GM19043 (cell line): Measurements from ENCODE around the gene MRPL45.

Experiments used
- ATAC-seq: cut with Tn5 transposase; IDR thresholded peaks from one replicate; pipeline ENCODE4 v1.9.1; 2021; ENCODE audit warnings: low read depth; ENCODE audit not compliant: unreplicated experiment

Gene MRPL45

GRCh38 chr17:38324772-38325171 lies 27.8 kb downstream of the MRPL45 start:
- no peak for ATAC-seq

- no peak for ATAC-seq
Observed at GRCh38 chr17:38325221-38325851, 28.4 kb downstream of the MRPL45 start.

DNA sequence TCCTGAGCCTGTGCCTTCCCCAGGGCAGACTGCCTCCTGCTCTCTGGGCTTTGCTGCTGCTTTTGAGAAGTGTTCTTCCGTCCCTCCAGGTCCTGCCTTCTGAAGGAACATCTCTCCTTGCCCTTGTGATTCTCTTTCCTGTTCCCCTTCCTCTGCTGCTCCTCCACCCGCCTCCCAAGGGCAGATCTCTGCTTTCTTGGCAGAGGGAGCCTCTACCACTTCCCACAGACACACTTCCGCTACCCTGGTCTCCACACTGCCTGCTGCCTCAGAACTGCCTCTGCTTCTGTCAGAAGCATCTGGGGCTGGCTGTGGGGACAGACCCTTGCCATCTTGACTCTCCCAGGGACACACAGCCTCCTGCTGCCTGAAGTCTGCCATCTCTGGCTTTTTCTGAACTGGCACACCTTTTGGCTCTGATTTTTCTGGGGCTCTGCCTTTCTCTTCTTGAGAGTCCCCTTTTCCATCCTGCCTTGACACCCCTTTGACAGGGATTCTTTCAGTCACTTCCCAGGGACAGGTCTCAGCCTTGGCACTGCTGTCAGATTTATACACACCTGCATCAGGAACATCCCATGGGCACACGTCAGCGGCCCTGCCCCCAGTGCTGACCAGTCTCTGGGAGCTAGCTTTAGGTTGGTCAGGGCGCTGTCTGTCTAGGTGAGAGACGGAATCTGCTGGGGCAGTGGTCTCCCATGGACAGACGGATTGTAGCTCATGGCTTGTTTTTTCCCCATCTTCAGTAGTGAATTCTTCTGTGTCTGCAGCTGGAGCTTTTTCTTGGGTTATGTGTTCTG lies 30.2 kb downstream of the MRPL45 start:
- ATAC-seq = no peak

- no peak for ATAC-seq
Observed at GRCh38 chr17:38327936-38328335, 31.0 kb downstream of the MRPL45 start.

DNA sequence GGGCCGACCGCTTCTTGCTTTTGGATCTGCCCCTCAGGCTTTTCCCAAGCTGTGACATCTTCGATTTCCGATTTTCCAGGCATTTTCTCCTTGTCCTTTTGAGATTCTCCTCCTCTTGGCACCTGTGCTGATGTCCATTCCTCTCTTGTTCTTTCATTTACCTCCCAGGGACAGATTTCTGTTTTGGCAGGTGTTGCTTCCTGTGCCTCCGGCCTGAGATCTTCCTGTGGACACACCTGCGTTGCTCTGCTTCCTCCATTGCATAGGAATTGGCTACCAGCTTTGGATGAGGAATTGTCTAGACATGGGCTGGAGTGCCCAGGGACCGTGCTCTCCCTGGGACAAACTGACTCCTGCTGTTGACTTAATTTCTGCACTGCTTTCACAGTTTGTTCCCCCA lies 31.7 kb downstream of the MRPL45 start:
- no peak for ATAC-seq

- ATAC-seq = no peak
Observed at GRCh38 chr17:38329284-38329683, 32.3 kb downstream of the MRPL45 start.

DNA sequence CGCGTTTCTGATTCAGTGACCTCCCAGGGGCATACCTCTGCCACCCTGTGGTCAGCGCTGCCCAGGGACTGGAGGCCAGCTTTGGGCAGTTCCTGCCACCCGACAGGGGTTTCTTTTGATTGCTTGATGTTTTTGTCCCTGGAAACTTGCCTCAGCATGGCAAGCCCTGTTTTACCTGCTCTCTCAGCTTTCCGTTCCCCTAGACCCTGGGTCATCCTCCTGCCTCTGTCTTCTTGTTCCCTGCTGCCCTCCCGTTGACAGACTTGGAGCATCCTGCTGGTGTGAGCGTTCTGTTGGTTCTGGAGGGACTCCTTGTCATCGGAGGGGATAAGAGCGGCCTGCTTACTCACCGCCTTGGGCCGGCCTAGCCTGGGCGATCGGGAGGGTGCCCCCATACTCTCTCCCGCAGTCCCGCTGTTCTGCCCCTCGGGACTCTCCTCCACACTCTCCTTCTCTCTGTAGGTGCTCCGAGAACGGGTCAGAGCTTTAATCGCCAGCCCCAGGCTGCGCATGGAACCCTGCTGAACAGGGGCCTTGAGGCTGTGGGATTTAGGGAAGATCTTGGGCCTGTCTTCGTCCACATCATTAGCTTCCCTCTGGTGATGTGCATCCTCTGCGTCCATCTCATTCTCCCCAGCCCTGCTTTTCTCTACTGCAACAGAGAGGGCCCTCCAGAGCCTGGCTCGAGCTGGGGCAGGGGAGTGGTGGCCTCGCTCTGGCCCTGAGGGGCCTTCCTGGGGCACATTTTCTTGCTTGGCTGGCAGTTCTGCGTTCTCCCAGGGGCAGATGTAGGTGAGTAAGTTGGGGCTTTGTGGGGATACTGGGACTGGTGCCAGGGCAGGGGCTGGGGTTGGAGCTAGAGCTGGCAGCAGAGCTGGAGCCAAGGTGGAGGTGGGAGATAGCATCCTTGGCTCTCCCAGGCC lies 33.1 kb downstream of the MRPL45 start:
- ATAC-seq = no peak

- no peak for ATAC-seq
Observed at GRCh38 chr17:38330941-38331411, 34.0 kb downstream of the MRPL45 start.

- no peak for ATAC-seq
Observed at GRCh38 chr17:38332735-38333134, 35.8 kb downstream of the MRPL45 start.

GRCh38 chr17:38333635-38334295 lies 36.8 kb downstream of the MRPL45 start:
- ATAC-seq = no peak

DNA sequence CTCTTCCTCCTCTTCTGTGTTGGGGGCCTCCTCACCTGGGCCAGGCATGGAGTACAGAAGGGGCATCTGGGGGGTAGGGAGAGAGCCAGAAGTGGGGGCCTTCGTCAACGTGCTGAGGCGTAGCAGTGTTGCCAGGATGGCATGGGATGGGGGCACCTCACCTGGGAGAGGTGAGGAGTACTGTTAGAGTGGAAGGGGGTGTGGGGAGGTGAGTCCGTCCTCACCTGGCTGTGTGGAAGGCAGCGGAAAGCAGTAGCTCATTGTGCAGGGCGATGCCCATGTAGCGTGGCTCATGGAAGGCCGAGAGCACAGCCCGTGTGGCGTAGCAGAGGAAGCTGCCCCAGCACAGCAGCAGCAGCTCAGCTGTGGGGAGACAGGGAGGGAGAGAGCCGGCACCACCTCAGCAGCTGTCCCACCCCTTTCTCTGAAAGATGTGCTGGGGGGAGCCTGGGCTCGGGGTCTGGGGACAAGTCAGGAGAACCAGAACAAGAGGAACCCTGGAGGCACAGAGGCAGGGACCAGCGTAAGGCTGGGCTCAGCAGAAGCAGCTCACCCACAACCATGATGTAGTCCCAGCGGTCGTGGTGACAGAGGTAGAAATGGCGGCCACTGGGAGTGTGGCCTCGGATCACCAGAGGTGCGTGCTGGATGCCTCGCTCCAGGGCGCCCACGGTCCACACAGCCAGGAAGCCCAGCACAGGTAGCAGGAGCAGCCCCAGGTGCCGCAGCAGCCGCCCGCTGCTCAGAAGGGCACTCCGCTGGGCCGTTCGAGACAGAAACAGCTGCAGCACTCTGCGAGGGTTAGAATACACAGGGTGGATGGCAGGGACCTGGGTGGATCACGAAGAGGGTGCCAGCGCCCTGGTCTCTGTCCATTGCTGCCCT lies 37.8 kb downstream of the MRPL45 start:
- no peak for ATAC-seq

DNA sequence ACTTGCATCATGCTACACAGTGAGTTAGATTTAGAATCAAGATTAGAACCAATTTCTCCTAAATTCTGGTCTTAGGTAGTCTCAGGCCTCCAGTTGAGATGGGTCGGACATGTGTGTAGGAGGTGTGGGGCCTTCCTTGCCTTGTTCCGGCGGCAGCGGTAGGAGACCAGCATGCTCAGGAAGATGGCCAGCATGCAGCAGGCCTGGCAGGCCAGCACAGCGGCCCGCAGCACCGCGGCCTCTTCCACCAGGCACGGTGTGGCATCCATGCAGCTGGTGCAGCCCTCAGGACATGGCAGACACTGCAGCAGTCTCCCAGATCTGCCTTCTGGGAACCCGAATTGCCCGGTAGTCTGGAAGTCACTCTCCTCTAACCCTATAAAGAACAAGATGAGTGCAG lies 39.9 kb downstream of the MRPL45 start:
- ATAC-seq = no peak

DNA sequence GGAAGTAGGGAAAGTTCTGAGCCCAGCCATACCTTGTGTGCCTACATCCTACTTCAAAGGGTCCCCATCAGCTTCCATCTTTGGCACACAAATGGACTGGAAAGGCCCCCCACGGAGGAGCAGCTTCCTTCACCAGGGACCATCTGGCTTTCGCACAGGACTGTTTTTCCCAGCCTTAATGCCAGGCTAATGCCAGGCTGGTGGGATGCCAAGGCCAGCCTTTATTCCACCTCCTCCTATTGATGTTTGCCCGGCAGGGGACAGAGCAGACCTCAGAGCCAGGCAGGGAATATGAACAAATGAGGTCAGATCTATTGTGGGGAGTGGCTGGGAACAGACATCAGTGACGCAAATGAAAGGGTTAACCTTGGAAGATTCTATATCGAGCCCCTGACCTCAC lies 41.1 kb downstream of the MRPL45 start:
- ATAC-seq = no peak

DNA sequence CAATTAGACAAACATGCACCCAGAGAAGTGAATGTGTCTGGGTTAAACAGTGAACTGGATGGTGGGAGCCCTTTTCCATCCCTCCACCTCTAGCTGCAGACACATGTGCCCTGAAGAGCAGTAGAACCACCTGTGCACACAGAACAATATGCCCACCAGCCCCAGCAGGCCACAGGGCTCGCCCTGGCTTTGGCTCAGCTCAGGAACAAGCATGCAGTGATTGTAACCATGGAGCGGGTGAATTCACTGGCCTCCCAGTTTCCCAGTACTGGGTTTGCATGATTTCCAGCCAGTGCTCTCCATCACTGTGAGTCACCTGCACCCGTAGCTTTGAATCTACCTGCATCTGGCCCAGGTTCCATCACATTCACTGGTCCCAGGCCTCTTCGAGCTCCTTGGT lies 41.6 kb downstream of the MRPL45 start:
- ATAC-seq = no peak

- ATAC-seq = no peak
Observed at GRCh38 chr17:38339891-38340290, 42.9 kb downstream of the MRPL45 start.

DNA sequence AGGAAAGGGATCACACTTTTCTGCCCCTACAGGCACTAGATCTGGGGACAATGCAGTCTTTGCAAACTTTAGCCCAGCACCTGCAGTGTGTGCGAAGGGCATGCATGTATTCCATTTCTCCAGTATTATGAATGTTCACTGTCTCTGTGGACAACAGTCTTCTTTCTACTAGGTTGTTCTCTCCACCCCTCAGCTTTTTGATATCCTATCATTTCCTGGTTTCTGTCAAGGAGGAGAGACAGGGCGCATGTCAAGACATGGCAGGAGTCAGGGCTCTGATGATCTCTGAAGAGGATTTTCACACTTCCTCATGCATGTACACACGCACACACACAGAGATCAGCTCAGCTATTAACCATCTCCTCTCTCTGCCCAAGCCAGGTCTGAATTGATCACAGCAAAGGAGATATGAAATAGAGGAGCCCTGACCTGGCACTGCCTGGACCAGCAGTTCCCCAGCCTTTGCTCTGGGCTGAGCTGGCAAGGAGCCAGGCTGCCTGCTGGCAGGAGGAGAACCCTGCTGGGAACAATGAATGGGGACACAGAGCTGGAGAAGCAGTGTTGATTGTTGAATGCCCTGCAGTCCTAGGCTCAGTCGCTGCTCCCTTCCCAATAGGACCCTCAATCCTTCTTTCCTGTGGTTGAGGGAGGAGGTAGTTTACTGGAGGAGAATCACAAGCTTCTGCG lies 44.2 kb downstream of the MRPL45 start:
- ATAC-seq = no peak

DNA sequence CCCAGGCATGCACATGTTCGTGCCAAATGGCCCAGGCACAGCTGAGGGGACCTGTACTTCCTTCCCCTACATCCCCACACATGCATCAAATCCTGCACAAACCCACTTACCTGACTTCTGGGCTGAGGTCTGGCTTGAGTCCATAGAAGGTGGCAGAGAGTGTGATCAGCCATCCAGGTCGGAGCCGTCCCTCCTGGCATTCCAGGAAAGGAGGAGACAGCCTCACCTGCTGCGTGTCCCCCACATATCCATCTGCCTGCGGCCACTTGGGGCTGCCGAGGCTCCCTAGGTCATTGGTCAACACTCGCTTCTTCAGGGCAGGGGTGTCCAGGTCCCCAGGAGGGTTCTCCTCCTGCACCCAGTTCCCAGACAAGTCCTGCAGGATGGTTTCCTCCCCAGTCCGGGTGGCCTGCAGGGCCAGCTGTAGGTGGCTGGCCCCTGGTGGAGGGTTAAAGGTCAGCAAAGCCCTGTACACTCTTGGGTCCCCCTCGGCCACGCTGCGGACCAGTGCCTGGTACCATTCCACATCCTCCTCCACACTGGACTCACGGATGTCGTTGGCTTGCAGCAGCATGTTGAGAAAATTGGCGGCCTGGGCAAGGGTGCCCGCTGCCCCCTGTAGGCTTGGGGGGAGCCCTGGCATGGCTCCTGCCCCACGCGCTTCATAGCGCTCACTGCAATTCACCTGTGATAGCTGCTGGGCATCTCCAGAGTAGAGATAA lies 46.1 kb downstream of the MRPL45 start:
- ATAC-seq = no peak

- ATAC-seq = no peak
Observed at GRCh38 chr17:38343608-38344419, 46.8 kb downstream of the MRPL45 start, which contains the start of gene GPR179. GPR179 (minus strand) TSS chr17:38343956; CDS start chr17:38343789, 167 bp downstream.
